Measurements from ENCODE around the gene TYMP.

Gene TYMP

DNA sequence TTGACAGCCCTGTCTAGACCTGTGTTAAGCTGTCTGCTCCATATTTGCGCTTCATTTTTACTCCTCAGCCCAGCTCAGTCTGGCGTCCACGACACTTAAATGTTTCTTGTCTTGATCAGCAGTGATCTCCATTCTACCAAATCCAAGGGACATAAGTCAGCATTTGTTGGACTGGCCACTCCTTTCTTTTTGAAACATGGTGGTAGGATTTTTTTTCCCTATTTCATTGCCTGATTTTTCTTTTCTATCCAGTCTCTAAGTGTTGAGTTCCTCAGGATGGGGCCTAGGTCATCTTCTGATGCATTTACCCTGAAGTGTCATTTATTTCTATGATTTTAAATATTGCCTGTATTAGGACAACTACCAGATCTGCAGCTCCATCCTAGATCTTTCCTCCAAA lies 20.9 kb downstream of the TYMP start:
- no peak for DNase-seq (ENCODE audit: low read depth, low spot score)
- peak overlapping the region; percentile 94 for H3K4me3 ChIP-seq
- peak overlapping the region; percentile 93 for H3K9ac ChIP-seq (ENCODE audit: insufficient read length)
- no peak for TF ChIP-seq POLR2AphosphoS5 (IDR thresholded peaks at IDR 0.05; ENCODE audit: borderline replicate concordance, low read depth, low read length)
- TF ChIP-seq EZH2 (IDR thresholded peaks at IDR 0.05) = no peak
- no peak for TF ChIP-seq FOXP2 (optimal IDR thresholded peaks at IDR 0.05; ENCODE audit: control extremely low read depth, extremely low read length, insufficient read depth)
- peak overlapping the region; percentile 90; the same call in 1 of the 2 replicates for H3K27ac ChIP-seq
- peaks cover 21% of the 10 kb centered on the region; the same call in 1 of the 2 replicates for H3K36me3 ChIP-seq (ENCODE audit: insufficient read depth, low read length)
- no peaks in the 10 kb centered on the region for H3K9me3 ChIP-seq (ENCODE audit: low read depth, low read length)

DNA sequence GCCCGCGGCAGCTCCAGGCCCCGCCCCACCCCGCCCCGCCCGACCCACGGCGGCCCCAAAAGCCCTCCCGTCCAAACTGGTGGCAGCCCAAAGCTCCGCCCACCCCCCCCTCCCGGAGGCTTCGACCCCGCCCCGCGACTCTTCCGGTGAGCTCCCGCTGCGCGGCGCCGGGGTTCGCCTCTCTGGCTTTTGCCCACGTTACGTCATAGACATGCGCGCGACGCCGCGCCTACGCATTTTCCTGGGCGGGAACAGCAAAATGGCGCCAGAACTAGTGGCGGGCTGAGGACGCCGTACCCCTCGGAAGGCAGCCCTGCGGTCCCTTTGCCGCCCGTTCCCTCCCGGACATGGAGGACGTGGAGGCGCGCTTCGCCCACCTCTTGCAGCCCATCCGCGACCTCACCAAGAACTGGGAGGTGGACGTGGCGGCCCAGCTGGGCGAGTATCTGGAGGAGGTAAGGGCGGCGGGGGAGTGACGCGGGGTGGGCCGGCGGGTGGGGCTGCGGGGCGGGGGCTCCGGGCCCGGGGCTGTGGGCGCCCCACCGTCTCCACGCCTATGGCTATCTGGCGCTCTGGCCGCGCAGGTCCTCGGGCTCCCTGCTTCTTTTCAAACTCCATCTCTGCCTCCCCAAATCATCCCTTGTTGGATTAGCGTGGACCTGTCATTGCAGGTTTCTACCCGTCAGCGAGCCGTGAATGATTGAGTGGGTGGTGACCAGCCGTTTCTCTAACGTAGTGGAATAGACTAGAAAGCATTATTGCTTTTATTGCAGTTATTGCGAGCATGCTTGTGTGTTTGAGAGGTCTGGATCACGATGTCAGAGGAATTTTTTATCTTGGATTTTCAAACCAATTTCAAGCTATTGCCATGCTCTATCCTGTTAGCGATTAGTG lies 21.6 kb downstream of the TYMP start, which contains the start of gene NCAPH2:
Gene NCAPH2, plus strand, starts transcription at position 234 of the 894 bp plus-strand sequence. Its CDS starts 114 bp downstream, at position 348.
- Histone ChIP-seq H3K9ac (ENCODE audit: insufficient read length) (peak within 1 kb of the TSS; percentile 94), H3K9me3 (ENCODE audit: low read depth, low read length) (no peaks in the 10 kb centered on the region), H3K4me3 (peak within 1 kb of the TSS; percentile 98), H3K27ac (peak within 1 kb of the TSS; percentile 90), H3K36me3 (ENCODE audit: insufficient read depth, low read length) (peaks cover 21% of the 10 kb centered on the region; the same call in 1 of the 2 replicates)
- peak; percentile 93 for DNase-seq (ENCODE audit: low read depth, low spot score)
- TF ChIP-seq POLR2AphosphoS5 (IDR thresholded peaks at IDR 0.05; ENCODE audit: borderline replicate concordance, low read depth, low read length) = peak; percentile 89
- TF ChIP-seq EZH2 (IDR thresholded peaks at IDR 0.05) = no peak

DNA sequence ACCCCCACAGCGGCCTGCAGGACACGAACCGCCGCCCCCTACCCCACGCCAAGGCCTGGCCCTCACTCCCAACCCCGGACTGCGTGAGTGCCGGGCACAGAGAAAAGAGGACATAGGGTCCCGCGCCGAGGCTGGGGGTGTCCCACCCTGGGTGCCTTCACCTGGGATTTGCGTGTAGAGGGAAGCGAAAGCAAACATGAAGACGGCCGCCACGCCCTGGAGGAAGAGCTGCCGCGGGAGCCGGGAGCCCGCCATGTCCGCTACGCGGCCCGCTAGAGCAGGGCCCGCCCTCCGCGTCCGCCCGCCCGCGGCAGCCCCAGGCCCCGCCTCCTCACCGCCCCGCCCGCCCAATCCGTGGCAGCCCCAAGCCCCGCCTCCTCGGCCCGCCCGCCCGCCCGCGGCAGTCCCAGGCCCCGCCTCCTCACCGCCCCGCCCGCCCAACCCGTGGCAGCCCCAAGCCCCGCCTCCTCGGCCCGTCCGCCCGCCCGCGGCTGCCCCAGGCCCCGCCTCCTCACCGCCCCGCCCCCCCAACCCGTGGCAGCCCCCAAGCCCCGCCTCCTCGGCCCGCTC lies 22.3 kb downstream of the TYMP start, which contains the start of gene LMF2:
Gene LMF2, minus strand, starts transcription at position 282 of the 570 bp plus-strand sequence. Its CDS starts 27 bp downstream, at position 255.
- TF ChIP-seq POLR2AphosphoS5 (IDR thresholded peaks at IDR 0.05; ENCODE audit: borderline replicate concordance, low read depth, low read length) (peak; percentile 59; the same call in 1 of the 2 replicates), EZH2 (IDR thresholded peaks at IDR 0.05) (no peak)
- no peak for DNase-seq (ENCODE audit: low read depth, low spot score)
- Histone ChIP-seq H3K27ac (peak within 1 kb of the TSS; percentile 90), H3K4me3 (peak within 1 kb of the TSS; percentile 98), H3K9me3 (ENCODE audit: low read depth, low read length) (no peaks in the 10 kb centered on the region), H3K36me3 (ENCODE audit: insufficient read depth, low read length) (peaks cover 16% of the 10 kb centered on the region; the same call in 1 of the 2 replicates), H3K9ac (ENCODE audit: insufficient read length) (peak within 1 kb of the TSS; percentile 94)

DNA sequence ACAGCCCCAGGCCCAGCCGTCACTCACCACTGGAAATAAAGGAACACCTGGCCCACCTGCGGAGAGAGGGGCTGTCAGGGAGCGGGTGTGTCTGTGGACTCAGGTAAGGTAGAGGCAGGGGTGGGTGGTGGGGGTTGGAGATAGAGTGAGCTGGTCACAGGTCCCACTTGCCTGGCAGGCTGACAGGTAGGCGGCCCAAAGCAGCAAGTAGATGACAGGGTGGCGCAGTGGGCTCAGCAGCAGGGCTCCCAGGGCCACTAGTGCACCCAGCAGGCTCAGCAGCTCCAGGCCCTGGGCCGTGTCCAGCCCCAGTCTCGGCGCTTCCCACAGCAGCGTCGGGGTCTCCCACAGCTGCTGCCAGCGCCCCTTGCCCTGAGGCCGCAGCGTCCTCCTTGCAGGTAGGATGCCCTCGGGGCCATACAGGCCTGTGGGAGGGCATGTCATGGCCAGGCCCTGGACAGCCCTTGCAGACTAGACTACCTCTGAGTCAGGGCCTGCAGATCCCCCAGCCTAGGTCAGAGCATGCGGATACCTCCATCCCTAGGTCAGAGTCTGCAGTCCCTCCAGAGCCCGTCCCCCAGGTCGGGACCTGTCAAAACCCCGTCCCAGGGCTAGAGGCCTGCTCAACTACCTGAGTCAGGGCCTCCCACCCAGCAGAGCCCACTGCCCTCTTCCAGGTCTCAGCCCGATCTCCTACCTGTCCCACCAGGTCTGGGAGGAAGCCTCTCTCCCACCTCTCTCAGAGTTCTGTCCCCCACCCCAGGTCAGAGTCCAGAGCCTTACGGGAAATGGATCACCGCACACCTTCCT lies 23.0 kb downstream of the TYMP start:
- H3K36me3 ChIP-seq (ENCODE audit: insufficient read depth, low read length) = peaks cover 10% of the 10 kb centered on the region; the same call in 1 of the 2 replicates
- H3K4me3 ChIP-seq = peak overlapping the region; percentile 98
- peak overlapping the region; percentile 94 for H3K9ac ChIP-seq (ENCODE audit: insufficient read length)
- no peak for TF ChIP-seq POLR2AphosphoS5 (IDR thresholded peaks at IDR 0.05; ENCODE audit: borderline replicate concordance, low read depth, low read length)
- TF ChIP-seq FOXP2 (optimal IDR thresholded peaks at IDR 0.05; ENCODE audit: control extremely low read depth, extremely low read length, insufficient read depth) = no peak
- TF ChIP-seq EZH2 (IDR thresholded peaks at IDR 0.05) = no peak
- H3K9me3 ChIP-seq (ENCODE audit: low read depth, low read length) = no peaks in the 10 kb centered on the region
- no peak for DNase-seq (ENCODE audit: low read depth, low spot score)
- peak overlapping the region; percentile 54; the same call in 1 of the 2 replicates for H3K27ac ChIP-seq

DNA sequence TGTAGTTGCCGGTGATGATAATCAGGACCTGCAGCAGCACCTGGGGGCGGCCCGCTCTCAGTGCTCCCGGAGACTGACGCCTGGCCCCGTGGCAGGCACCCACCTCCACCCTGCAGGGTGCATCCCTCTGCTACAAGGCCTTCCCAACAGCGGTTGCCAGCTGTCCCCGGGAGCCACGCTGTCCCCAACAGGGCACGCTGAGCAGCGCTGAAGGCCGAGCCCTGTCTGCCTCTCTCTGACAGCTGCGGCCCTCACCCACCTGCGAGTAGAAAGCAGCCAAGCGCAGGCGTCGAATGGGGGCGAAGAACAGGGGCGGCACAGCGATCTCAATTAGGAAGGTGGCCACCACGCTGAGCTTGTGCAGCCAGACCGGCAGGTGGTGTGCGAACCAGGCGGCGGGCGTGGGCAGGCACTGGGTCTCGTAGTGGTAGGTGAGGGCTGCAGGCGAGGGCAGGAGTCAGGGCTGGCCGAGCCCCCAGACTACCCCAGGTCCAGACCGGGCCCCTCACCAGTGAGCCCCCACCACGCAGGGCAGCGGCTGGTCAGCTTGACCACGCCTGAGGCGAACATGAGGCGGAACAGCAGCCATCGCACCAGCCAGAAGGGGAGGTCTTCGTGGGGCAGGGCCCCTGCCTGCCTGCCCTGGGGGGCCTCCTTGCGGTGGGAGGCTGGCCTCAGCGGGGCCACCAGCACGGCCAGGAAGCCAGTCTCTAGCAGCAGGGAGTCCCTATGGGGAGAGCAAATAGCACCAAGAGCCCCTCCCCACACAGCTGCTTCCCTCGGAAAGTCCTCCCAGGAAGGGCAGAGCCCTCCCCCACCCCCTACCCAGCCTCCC lies 23.8 kb downstream of the TYMP start:
- Histone ChIP-seq H3K36me3 (ENCODE audit: insufficient read depth, low read length) (peaks cover 10% of the 10 kb centered on the region; the same call in 1 of the 2 replicates), H3K9ac (ENCODE audit: insufficient read length) (peak overlapping the region; percentile 94), H3K27ac (no peak overlapping the region), H3K4me3 (peak overlapping the region; percentile 98), H3K9me3 (ENCODE audit: low read depth, low read length) (no peaks in the 10 kb centered on the region)
- no peak for DNase-seq (ENCODE audit: low read depth, low spot score)
- no peak for TF ChIP-seq EZH2 (IDR thresholded peaks at IDR 0.05)
- no peak for TF ChIP-seq POLR2AphosphoS5 (IDR thresholded peaks at IDR 0.05; ENCODE audit: borderline replicate concordance, low read depth, low read length)
- no peak for TF ChIP-seq FOXP2 (optimal IDR thresholded peaks at IDR 0.05; ENCODE audit: control extremely low read depth, extremely low read length, insufficient read depth)

DNA sequence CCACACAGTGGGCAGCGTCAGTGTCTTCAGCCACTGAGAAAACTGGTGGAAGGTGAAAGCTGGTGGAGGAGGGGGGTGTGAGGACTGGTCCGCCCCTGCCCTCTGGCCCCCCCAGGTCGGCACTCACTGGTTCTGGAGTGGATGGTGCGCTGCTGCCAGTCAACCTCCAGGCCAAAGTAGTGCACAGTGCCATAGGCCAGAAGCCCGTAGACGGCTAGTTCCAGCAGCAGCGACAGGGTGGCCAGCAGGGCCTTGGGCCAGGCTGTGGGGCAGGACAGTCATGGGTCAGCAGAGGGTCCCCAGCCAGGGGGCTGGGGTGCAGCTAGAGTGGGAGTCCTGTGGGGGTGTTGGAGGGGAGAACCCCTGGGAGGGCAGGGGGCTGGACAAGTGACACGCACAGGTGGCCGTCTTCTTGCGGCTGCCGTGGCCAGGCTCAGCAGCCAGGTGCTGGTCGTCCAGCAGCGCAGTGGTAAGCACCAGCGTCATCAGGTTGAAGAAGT lies 24.5 kb downstream of the TYMP start:
- no peak for DNase-seq (ENCODE audit: low read depth, low spot score)
- TF ChIP-seq FOXP2 (optimal IDR thresholded peaks at IDR 0.05; ENCODE audit: control extremely low read depth, extremely low read length, insufficient read depth) (no peak), EZH2 (IDR thresholded peaks at IDR 0.05) (no peak), POLR2AphosphoS5 (IDR thresholded peaks at IDR 0.05; ENCODE audit: borderline replicate concordance, low read depth, low read length) (no peak)
- no peak overlapping the region for H3K9ac ChIP-seq (ENCODE audit: insufficient read length)
- no peak overlapping the region for H3K4me3 ChIP-seq
- H3K36me3 ChIP-seq (ENCODE audit: insufficient read depth, low read length) = peaks cover 10% of the 10 kb centered on the region; the same call in 1 of the 2 replicates
- H3K27ac ChIP-seq = no peak overlapping the region
- no peaks in the 10 kb centered on the region for H3K9me3 ChIP-seq (ENCODE audit: low read depth, low read length)
